ENCODE measurements around the gene PPP2R5B.
A peak's percentile ranks its signal among the peaks of the same experiment; 100 is the strongest.

Gene PPP2R5B

GRCh38 chr11:64878223-64878493, 46.3 kb upstream of the PPP2R5B start:
- TF ChIP-seq CTCF (IDR thresholded peaks at IDR 0.05; ENCODE audit: borderline replicate concordance, control extremely low read depth, extremely low read depth, insufficient read depth, missing control alignments), result no peak
- no peak for DNase-seq (ENCODE audit: low spot score)

GRCh38 chr11:64878494-64879243, 45.8 kb upstream of the PPP2R5B start, which contains the start of gene EHD1:
Gene EHD1 (minus strand): TSS chr11:64878621. CDS start chr11:64878464, 157 bp downstream.
- in situ Hi-C loops (cut with MboI; ENCODE audit: low sequenced_read_pairs, unreplicated experiment), result no loop called here
- DNase-seq (ENCODE audit: low spot score), result peak; percentile 100
- peak; percentile 91 for TF ChIP-seq CTCF (IDR thresholded peaks at IDR 0.05; ENCODE audit: borderline replicate concordance, control extremely low read depth, extremely low read depth, insufficient read depth, missing control alignments)

More at GRCh38 chr11:64878223-64878493, 46.3 kb upstream of the PPP2R5B start:
- in situ Hi-C loops (cut with MboI; ENCODE audit: low sequenced_read_pairs, unreplicated experiment), result no loop called here

DNA sequence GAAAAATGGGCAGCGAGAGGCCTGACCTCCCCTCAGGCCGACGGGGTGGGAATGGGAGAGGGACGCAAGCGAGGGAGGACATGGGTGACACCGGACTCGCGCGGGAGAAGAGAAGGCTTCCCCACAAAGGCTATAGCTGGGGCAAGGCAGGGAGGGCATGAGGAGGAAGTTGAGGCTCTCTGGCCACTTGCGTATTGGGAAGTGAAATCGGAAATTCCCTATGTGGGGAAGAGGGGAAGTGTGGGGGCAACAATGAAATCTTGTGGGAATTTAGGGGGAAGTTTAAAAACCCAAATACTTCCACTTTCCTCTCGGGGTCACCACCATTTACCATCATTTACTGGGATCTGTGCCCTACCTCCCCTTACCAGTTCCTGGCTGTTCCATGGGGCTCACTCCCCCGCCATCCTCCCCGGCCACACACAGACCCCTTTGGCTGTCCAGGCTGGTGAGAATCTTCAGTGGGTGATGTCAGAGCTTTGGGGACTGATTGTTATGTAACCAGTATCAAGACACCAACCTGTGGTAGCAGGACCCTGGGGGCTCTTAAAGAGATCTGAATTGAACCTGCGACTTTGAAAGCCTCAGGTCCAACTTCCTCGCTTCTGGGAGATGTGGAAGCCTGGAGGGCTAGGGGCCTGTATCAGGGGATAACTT, 45.1 kb upstream of the PPP2R5B start:
- no peak for DNase-seq (ENCODE audit: low spot score)
- in situ Hi-C loops (cut with MboI; ENCODE audit: low sequenced_read_pairs, unreplicated experiment), result no loop called here
- TF ChIP-seq CTCF (IDR thresholded peaks at IDR 0.05; ENCODE audit: borderline replicate concordance, control extremely low read depth, extremely low read depth, insufficient read depth, missing control alignments), result no peak

GRCh38 chr11:64880240-64881001, 44.1 kb upstream of the PPP2R5B start:
- no peak for DNase-seq (ENCODE audit: low spot score)
- in situ Hi-C loops (cut with MboI; ENCODE audit: low sequenced_read_pairs, unreplicated experiment), result no loop called here
- no peak for TF ChIP-seq CTCF (IDR thresholded peaks at IDR 0.05; ENCODE audit: borderline replicate concordance, control extremely low read depth, extremely low read depth, insufficient read depth, missing control alignments)

- in situ Hi-C loops (cut with MboI; ENCODE audit: low sequenced_read_pairs, unreplicated experiment), result no loop called here
- no peak for TF ChIP-seq CTCF (IDR thresholded peaks at IDR 0.05; ENCODE audit: borderline replicate concordance, control extremely low read depth, extremely low read depth, insufficient read depth, missing control alignments)
- DNase-seq (ENCODE audit: low spot score), result no peak
Observed at GRCh38 chr11:64881476-64881875, 43.0 kb upstream of the PPP2R5B start.

GRCh38 chr11:64882243-64882642, 42.2 kb upstream of the PPP2R5B start:
- in situ Hi-C loops (cut with MboI; ENCODE audit: low sequenced_read_pairs, unreplicated experiment), result no loop called here
- no peak for DNase-seq (ENCODE audit: low spot score)
- no peak for TF ChIP-seq CTCF (IDR thresholded peaks at IDR 0.05; ENCODE audit: borderline replicate concordance, control extremely low read depth, extremely low read depth, insufficient read depth, missing control alignments)

Data from GM13976 (cell line).